ENCODE measurements around the gene LY6G6C. TPM values are rescaled to one million over a fixed set of nuclear protein-coding genes. Genes with fewer than 3 reads are reported as not detected.

The LY6G6C gene
- total RNA-seq, 1 donor = not detected

DNA sequence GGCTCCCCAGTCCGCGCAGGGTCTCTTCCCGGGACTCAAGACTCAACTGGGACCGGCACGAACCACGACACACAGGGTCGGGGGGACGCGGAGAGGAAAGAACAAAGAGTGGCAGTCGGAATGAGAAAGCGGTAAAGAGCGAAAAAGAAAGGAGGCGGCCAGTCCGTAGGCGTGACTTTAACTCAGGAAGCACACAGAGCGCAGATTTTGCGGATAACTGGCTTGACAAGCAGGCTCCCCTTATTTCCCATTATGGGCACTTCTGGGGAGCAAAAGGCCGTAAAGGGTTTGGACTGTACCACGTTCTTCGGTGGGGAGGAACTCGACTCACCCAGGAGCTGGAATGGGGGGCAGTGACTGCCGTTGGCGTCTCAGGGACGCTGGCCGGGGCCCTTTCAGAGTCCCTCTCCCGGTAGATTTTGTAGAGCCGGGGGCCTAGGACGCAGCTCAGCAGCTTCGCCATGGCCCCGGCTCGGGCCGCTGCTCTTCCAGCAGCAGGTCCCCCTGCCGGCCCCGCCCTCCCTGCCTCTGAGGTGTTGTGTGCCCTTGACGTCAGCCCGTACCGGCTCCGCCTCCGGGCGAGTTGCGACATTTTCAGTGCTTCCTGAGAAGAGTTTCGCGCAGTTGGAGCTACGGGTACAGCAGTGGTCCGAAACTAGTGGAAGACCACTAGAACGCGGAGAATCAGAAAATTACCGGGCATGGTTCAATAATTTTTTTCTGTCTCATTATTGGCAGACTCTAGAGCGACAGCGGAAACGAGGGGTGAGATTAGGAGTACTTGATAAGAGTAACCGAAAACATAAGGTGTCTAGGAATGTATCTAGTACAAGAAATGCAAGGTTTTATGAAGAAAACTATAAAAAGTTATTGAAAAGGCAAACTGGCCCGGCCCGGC lies 18.5 kb downstream of the LY6G6C start, which contains the start of gene ABHD16A:
TSS of gene ABHD16A (minus strand) at position 506 of the 898 bp plus-strand sequence. CDS start at position 463, 43 bp downstream.
- no peaks in the 10 kb centered on the region for H3K27me3 ChIP-seq (ENCODE audit: insufficient read depth, low read length)
- peak; percentile 99 for DNase-seq (ENCODE audit: insufficient read length, low spot score, missing footprints)

DNA sequence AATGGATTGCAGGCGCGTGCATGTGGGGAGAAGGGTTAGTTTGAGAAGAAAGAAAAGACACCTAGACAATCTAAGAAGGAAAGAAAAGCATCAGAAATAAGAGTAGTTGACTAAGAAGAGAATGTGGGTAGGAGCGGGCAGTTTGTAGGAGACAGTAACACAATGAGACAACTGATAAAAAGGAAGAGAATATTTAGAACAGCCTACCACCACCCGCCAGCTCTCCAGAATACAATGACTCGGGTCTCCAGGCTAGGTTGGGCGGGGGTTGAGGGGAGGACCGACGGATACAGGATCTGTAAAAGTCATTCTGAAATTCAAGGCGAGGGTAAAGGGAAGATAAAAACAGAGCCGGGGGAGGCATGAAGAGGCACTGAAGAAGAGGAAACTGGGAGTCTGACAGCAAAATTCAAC lies 19.1 kb downstream of the LY6G6C start:
- H3K36me3 ChIP-seq (ENCODE audit: insufficient read depth, low read length) = peaks cover 13% of the 10 kb centered on the region
- DNase-seq (ENCODE audit: insufficient read length, low spot score, missing footprints) = peak; percentile 76
- no peaks in the 10 kb centered on the region for H3K9me3 ChIP-seq (ENCODE audit: low read depth, low read length)
- peaks cover 39% of the 10 kb centered on the region for H3K79me2 ChIP-seq (ENCODE audit: insufficient read depth, low read length)
- peaks cover 10% of the 10 kb centered on the region for H3K4me1 ChIP-seq (ENCODE audit: insufficient read depth, low read length)
- no peaks in the 10 kb centered on the region for H3K27me3 ChIP-seq (ENCODE audit: insufficient read depth, low read length)
- peak overlapping the region; percentile 83 for H2AFZ ChIP-seq (ENCODE audit: low read length)
- peak overlapping the region; percentile 92 for H3K4me2 ChIP-seq (ENCODE audit: insufficient read depth, low read length)
- peak overlapping the region; percentile 88 for H3K4me3 ChIP-seq (ENCODE audit: insufficient read depth, low read length)
- TF ChIP-seq, protein P1, sequence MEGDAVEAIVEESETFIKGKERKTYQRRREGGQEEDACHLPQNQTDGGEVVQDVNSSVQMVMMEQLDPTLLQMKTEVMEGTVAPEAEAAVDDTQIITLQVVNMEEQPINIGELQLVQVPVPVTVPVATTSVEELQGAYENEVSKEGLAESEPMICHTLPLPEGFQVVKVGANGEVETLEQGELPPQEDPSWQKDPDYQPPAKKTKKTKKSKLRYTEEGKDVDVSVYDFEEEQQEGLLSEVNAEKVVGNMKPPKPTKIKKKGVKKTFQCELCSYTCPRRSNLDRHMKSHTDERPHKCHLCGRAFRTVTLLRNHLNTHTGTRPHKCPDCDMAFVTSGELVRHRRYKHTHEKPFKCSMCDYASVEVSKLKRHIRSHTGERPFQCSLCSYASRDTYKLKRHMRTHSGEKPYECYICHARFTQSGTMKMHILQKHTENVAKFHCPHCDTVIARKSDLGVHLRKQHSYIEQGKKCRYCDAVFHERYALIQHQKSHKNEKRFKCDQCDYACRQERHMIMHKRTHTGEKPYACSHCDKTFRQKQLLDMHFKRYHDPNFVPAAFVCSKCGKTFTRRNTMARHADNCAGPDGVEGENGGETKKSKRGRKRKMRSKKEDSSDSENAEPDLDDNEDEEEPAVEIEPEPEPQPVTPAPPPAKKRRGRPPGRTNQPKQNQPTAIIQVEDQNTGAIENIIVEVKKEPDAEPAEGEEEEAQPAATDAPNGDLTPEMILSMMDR (IDR thresholded peaks at IDR 0.05; ENCODE audit: extremely low read depth, low read depth, low read length) = no peak
- H3K27ac ChIP-seq (ENCODE audit: low read depth, low read length) = peak overlapping the region; percentile 94
- peaks cover 11% of the 10 kb centered on the region for H4K20me1 ChIP-seq (ENCODE audit: insufficient read depth, low read length)

More for the DNA sequence above, 18.5 kb downstream of the LY6G6C start, which contains the start of gene ABHD16A:
- peaks cover 39% of the 10 kb centered on the region for H3K79me2 ChIP-seq (ENCODE audit: insufficient read depth, low read length)
- H3K9me3 ChIP-seq (ENCODE audit: low read depth, low read length) = no peaks in the 10 kb centered on the region
- TF ChIP-seq, protein P1 (IDR thresholded peaks at IDR 0.05; ENCODE audit: extremely low read depth, low read depth, low read length) = no peak
- peaks cover 10% of the 10 kb centered on the region for H3K4me1 ChIP-seq (ENCODE audit: insufficient read depth, low read length)
- H3K4me3 ChIP-seq (ENCODE audit: insufficient read depth, low read length) = peak within 1 kb of the TSS; percentile 88
- H3K36me3 ChIP-seq (ENCODE audit: insufficient read depth, low read length) = peaks cover 13% of the 10 kb centered on the region
- H4K20me1 ChIP-seq (ENCODE audit: insufficient read depth, low read length) = peaks cover 9% of the 10 kb centered on the region
- peak within 1 kb of the TSS; percentile 96 for H2AFZ ChIP-seq (ENCODE audit: low read length)
- H3K27ac ChIP-seq (ENCODE audit: low read depth, low read length) = peak within 1 kb of the TSS; percentile 94
- peak within 1 kb of the TSS; percentile 92 for H3K4me2 ChIP-seq (ENCODE audit: insufficient read depth, low read length)

DNA sequence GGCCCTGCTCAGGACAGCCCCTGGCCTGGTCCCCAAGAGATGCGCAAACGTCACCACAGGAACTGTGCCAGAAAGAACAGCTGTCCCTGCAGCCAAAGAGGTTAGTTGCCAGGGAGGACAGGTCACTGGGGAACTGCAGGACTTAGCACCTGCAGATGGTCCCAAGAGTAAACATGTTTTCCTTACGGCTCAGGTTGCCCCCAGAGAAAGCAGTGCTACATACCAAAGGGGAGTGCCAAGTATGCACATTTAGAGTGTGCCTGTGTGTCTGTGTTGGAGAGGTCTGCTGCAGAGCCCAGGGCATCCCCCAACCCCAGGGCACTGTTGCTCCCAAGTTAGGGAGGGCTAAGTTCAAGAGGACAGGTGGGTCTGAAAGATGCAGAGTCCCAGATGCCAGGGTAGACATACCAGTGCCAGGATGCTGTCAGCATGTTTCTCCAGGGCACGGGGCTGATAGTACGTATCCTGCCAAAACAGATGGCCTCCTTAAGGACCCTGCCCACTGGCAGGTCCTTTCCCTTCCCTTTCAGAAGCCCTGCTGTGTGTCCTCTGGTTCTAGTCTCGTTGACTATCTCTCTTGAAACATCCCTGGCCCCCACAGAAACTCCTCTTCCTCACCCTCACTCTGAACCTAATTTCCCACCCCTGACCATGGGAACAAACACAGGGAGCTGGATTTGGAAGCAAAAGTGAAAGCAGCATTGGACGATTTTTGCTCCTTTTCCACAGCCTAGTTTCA lies 19.7 kb downstream of the LY6G6C start:
- TF ChIP-seq, protein P1 (IDR thresholded peaks at IDR 0.05; ENCODE audit: extremely low read depth, low read depth, low read length) = no peak
- H3K36me3 ChIP-seq (ENCODE audit: insufficient read depth, low read length) = peaks cover 17% of the 10 kb centered on the region
- no peaks in the 10 kb centered on the region for H3K27me3 ChIP-seq (ENCODE audit: insufficient read depth, low read length)
- no peaks in the 10 kb centered on the region for H3K9me3 ChIP-seq (ENCODE audit: low read depth, low read length)
- H3K4me2 ChIP-seq (ENCODE audit: insufficient read depth, low read length) = peak overlapping the region; percentile 92
- H2AFZ ChIP-seq (ENCODE audit: low read length) = peak overlapping the region; percentile 83
- DNase-seq (ENCODE audit: insufficient read length, low spot score, missing footprints) = peak; percentile 61
- peak overlapping the region; percentile 94 for H3K27ac ChIP-seq (ENCODE audit: low read depth, low read length)
- peak overlapping the region; percentile 88 for H3K4me3 ChIP-seq (ENCODE audit: insufficient read depth, low read length)
- H3K4me1 ChIP-seq (ENCODE audit: insufficient read depth, low read length) = peaks cover 10% of the 10 kb centered on the region
- peaks cover 13% of the 10 kb centered on the region for H4K20me1 ChIP-seq (ENCODE audit: insufficient read depth, low read length)
- H3K79me2 ChIP-seq (ENCODE audit: insufficient read depth, low read length) = peaks cover 39% of the 10 kb centered on the region

Measured in osteoblast (primary cell).